Measurements from ENCODE around the gene GALNT1. TPM values are rescaled to one million over a fixed set of nuclear protein-coding genes. Genes with fewer than 3 reads are reported as not detected.

The GALNT1 gene
- total RNA-seq, 1 donor from 2014 or later = 113 TPM

DNA sequence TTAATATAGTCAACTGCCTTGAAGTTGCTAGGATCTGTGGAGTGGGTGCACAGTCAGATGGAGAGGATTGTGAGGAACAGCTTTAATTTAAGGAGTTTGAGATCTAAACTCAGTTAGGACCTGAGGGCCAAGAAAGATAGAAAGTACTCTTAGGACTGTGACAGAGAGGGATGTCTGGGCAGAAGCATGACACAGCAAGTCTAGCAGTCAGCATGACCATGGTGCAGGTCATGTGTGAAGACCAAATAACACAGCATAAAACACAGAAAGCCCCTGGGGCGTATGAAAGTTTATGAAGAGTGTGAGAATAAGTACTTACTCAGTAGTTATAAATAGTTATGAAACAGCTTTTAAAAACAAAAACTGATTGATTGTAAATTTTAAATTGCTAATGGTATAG lies 107.2 kb downstream of the GALNT1 start:
- Mint-ChIP-seq H3K9me3 (no peaks in the 10 kb centered on the region), H3K4me1 (peaks cover 6% of the 10 kb centered on the region), H3K4me3 (no peak overlapping the region), H3K27me3 (ENCODE audit: insufficient read depth, low read depth) (no peaks in the 10 kb centered on the region), H3K36me3 (peaks cover 14% of the 10 kb centered on the region), H3K27ac (no peak overlapping the region)
- Histone ChIP-seq H3K9me3 (ENCODE audit: low read depth) (no peaks in the 10 kb centered on the region), H4K20me1 (ENCODE audit: low read depth) (no peaks in the 10 kb centered on the region), H3K27me3 (no peaks in the 10 kb centered on the region), H3K4me3 (no peak overlapping the region), H3K4me2 (no peak overlapping the region), H3K27ac (no peak overlapping the region), H3F3A (ENCODE audit: low read depth) (no peaks in the 10 kb centered on the region), H3K9ac (no peak overlapping the region), H3K4me1 (peaks cover 2% of the 10 kb centered on the region), H3K36me3 (no peaks in the 10 kb centered on the region), H2AFZ (replicated peaks) (no peak overlapping the region), H3K79me2 (ENCODE audit: low read depth) (no peaks in the 10 kb centered on the region)
- no peak for DNase-seq (ENCODE audit: low spot score)
- TF ChIP-seq EZH2 (IDR thresholded peaks at IDR 0.05) (no peak), CTCF (IDR thresholded peaks at IDR 0.05) (no peak), EZH2phosphoT487 (IDR thresholded peaks at IDR 0.05) (no peak)

DNA sequence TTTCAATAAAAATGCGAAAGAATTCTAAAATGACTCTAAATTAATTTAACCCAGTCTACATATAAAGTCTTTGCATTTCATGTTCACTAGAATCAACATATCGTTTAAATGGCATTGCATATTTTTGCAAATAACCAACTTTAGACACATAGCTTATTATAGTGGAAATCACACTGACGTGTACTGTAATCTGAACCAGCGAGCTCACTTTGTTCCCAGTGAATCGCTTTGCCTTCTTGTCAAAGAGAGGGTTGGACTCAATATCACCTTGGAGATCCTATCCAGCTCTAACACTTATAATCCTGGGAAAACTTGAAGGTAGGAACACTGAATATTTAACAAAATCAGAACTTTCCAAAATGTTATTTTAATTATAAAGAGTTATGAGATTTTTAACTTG lies 108.2 kb downstream of the GALNT1 start:
- TF ChIP-seq EZH2 (IDR thresholded peaks at IDR 0.05) (no peak), CTCF (IDR thresholded peaks at IDR 0.05) (no peak), EZH2phosphoT487 (IDR thresholded peaks at IDR 0.05) (no peak)
- Histone ChIP-seq H3K9me3 (ENCODE audit: low read depth) (no peaks in the 10 kb centered on the region), H4K20me1 (ENCODE audit: low read depth) (no peaks in the 10 kb centered on the region), H3K27ac (no peak overlapping the region), H3K27me3 (no peaks in the 10 kb centered on the region), H3K4me3 (no peak overlapping the region), H3K36me3 (no peaks in the 10 kb centered on the region), H2AFZ (replicated peaks) (no peak overlapping the region), H3K4me2 (no peak overlapping the region), H3F3A (ENCODE audit: low read depth) (no peaks in the 10 kb centered on the region), H3K79me2 (ENCODE audit: low read depth) (no peaks in the 10 kb centered on the region), H3K4me1 (no peaks in the 10 kb centered on the region), H3K9ac (no peak overlapping the region)
- Mint-ChIP-seq H3K4me3 (no peak overlapping the region), H3K36me3 (peaks cover 7% of the 10 kb centered on the region), H3K4me1 (no peaks in the 10 kb centered on the region), H3K27ac (no peak overlapping the region), H3K9me3 (no peaks in the 10 kb centered on the region), H3K27me3 (ENCODE audit: insufficient read depth, low read depth) (no peaks in the 10 kb centered on the region)
- DNase-seq (ENCODE audit: low spot score) = no peak

DNA sequence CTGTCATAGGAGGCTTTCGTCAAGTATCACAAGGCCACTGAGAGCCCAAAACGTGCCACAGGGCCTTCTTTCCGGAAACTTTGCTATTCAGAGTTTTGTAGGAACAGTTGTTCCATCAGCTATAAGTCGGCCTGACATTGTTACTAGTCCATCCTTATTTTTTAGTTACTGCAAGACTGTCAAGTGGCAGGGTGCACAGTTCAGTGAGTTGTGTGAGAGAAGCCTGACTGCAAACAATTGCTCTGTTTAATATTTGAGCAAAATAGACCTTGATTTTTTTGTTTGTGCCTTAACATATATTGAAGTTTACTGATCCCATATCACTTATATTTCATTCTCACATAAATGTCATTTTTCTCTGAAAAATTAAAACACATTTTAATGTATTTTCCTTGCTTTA lies 110.1 kb downstream of the GALNT1 start:
- Histone ChIP-seq H3K79me2 (ENCODE audit: low read depth) (no peaks in the 10 kb centered on the region), H3K9me3 (ENCODE audit: low read depth) (no peaks in the 10 kb centered on the region), H4K20me1 (ENCODE audit: low read depth) (no peaks in the 10 kb centered on the region), H3K4me1 (no peaks in the 10 kb centered on the region), H3K36me3 (no peaks in the 10 kb centered on the region), H3K4me3 (no peak overlapping the region), H3F3A (ENCODE audit: low read depth) (no peaks in the 10 kb centered on the region), H3K27ac (no peak overlapping the region), H3K9ac (no peak overlapping the region), H2AFZ (replicated peaks) (no peak overlapping the region), H3K4me2 (no peak overlapping the region), H3K27me3 (no peaks in the 10 kb centered on the region)
- no peaks in the 10 kb centered on the region for H3K9me3 Mint-ChIP-seq
- H3K4me1 Mint-ChIP-seq = no peaks in the 10 kb centered on the region
- TF ChIP-seq EZH2phosphoT487 (IDR thresholded peaks at IDR 0.05) = no peak
- H3K36me3 Mint-ChIP-seq = peaks cover 7% of the 10 kb centered on the region
- H3K27ac Mint-ChIP-seq = no peak overlapping the region
- H3K4me3 Mint-ChIP-seq = no peak overlapping the region
- DNase-seq (ENCODE audit: low spot score) = no peak
- no peaks in the 10 kb centered on the region for H3K27me3 Mint-ChIP-seq (ENCODE audit: insufficient read depth, low read depth)

DNA sequence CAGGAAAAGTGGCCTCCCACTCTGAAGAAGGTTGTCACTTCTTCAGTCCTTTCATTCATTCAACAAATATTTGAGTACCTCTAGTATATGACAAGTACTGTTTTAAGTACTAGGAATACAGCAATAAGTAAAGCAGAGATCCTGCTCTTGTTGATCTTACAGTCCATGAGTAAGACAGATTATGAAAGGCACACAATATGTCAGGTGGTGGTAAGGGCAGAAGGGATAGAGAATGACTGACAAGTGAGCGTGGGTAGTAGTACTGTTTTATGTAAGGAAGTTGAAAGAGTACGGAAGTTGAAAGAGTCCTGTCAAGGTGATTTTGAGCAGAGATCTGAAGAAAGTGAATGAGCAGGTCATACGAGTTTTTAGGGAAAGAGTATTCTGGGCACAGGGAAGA lies 111.3 kb downstream of the GALNT1 start:
- no peaks in the 10 kb centered on the region for H3K36me3 ChIP-seq
- no peaks in the 10 kb centered on the region for H3K9me3 ChIP-seq (ENCODE audit: low read depth)
- H3K4me3 ChIP-seq = no peak overlapping the region
- H3K9ac ChIP-seq = no peak overlapping the region
- H3K4me2 ChIP-seq = no peak overlapping the region
- H3K79me2 ChIP-seq (ENCODE audit: low read depth) = no peaks in the 10 kb centered on the region
- Mint-ChIP-seq H3K27me3 (ENCODE audit: insufficient read depth, low read depth) (no peaks in the 10 kb centered on the region), H3K4me3 (no peak overlapping the region), H3K27ac (no peak overlapping the region), H3K9me3 (no peaks in the 10 kb centered on the region), H3K4me1 (no peaks in the 10 kb centered on the region), H3K36me3 (peaks cover 11% of the 10 kb centered on the region)
- no peak overlapping the region for H2AFZ ChIP-seq (replicated peaks)
- H3K27me3 ChIP-seq = no peaks in the 10 kb centered on the region
- no peaks in the 10 kb centered on the region for H3F3A ChIP-seq (ENCODE audit: low read depth)
- DNase-seq (ENCODE audit: low spot score) = no peak
- no peaks in the 10 kb centered on the region for H3K4me1 ChIP-seq
- no peak overlapping the region for H3K27ac ChIP-seq
- no peaks in the 10 kb centered on the region for H4K20me1 ChIP-seq (ENCODE audit: low read depth)
- TF ChIP-seq EZH2phosphoT487 (IDR thresholded peaks at IDR 0.05) (no peak), EZH2 (IDR thresholded peaks at IDR 0.05) (no peak), CTCF (IDR thresholded peaks at IDR 0.05) (no peak)
